ENCODE results near the gene CCDC81.
A peak's percentile ranks its signal among the peaks of the same experiment; 100 is the strongest.

The CCDC81 gene

DNA sequence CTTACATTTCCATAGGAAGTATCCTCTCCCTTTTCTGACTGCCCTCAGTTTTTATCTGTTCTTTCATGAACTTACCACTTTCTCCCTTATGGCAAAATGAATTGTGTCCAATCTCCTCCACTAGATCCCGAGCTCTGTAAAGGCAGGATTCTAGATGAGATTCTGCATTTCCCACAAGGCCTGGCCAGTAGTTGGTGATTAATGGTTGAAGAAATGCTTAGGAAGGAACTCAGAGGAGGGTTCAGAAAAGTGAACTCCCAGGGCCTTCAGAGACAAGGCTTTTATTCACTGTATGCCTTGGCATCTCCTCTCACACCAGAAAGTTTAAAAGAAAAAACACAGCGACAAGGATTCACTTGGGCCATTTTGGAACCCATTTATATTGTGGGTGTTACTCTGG, 66.2 kb downstream of the CCDC81 start:
- no peak for DNase-seq (ENCODE audit: low read depth in 3 of 3)

- DNase-seq (ENCODE audit: low read depth in 3 of 3) = no peak
Measured at GRCh38 chr11:86442420-86442819, 67.7 kb downstream of the CCDC81 start.

DNA sequence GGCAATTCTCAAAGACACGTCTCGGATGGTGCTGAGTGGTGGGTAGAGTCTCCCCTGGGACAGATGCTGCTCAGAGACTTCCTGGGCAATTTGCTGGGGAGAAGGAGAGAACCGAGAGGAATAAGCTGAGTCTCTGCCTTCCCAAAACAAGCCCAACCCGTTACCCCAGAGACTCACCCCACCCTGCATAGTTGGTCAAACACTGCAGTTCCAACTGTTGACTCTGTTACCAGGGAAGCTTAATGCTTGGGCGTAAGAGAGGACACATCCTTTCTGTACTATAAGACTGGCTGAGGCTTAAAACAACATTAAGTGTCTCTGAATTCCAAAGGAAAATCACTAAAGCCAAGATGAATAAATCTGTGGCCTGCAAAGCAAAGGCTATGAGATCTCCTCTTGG, 68.1 kb downstream of the CCDC81 start:
- no peak for DNase-seq (ENCODE audit: low read depth in 3 of 3)

DNA sequence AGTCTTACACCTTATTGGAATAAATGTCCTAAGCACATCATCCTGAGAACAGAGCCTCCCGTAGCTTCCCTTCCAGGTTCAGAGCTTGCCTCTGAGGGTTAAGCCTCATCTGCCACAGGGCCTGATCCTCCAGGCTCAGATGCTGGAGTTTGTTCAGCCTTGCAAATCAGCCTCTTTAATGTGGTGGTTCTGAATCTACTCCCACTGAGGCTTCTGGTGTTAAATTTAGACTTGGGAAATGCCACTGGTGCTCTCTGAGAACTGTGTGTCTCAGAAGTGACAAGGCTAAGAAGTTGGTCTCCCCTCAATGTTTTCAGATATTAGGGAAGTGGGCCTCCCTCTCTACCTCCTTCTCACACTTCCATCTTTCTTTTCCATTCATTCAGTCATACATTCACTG, 68.7 kb downstream of the CCDC81 start:
- DNase-seq (ENCODE audit: low read depth in 3 of 3) = no peak

- DNase-seq (ENCODE audit: low read depth in 3 of 3) = no peak
Measured at GRCh38 chr11:86444981-86445380, 70.3 kb downstream of the CCDC81 start.

- DNase-seq (ENCODE audit: low read depth in 3 of 3) = no peak
Measured at GRCh38 chr11:86446163-86446923, 71.7 kb downstream of the CCDC81 start.

DNA sequence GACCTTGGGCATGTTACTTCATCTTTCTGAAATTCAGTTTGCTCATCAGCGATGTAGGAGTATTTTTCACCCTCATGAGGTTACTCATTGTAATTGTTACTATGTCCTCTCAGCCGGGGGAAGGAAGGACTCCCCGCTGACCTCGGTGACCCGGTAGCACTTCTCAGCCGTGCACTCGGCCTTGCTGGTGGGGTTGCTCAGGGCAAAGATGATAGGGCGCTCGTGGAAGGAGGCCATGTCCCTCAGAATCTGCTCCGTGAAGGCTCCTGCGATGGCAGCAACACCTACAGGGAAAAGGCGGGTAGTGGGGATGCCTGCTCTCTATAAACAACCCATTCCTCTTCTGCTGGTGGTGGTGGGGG, 72.2 kb downstream of the CCDC81 start:
- no peak for DNase-seq (ENCODE audit: low read depth in 3 of 3)

GRCh38 chr11:86447763-86448480, 73.2 kb downstream of the CCDC81 start:
- no peak for DNase-seq (ENCODE audit: low read depth in 3 of 3)

DNA sequence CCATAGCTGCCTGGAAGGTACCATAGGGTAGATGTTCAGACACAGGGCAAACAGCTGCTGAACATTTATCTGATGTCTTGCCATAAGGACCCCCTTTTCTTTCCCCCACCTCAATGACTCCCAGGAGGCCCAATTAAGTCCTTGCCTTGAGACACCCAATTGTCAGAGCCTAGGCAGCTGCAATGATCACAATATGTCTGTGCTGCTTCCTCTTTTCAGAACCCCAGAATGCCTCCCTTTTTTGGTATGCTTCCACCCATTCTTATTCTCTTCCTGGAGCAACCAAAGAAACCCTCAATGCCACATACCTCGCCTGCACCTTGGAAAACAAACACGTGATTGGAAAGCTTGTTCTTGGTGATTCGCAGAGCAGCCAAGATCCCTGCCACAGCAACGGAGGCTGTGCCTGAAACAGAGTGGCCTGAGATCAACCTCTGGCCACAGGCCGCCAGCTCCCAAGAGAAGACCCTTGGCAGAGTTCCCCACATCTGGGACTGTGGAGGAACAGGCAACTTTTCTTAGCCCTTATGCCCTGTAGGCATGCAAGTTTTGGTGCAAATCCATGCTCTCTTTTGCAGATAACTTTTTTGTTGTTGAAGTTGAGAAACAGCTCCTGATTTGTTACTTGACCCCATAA, 75.4 kb downstream of the CCDC81 start:
- no peak for DNase-seq (ENCODE audit: low read depth in 3 of 3)

DNA sequence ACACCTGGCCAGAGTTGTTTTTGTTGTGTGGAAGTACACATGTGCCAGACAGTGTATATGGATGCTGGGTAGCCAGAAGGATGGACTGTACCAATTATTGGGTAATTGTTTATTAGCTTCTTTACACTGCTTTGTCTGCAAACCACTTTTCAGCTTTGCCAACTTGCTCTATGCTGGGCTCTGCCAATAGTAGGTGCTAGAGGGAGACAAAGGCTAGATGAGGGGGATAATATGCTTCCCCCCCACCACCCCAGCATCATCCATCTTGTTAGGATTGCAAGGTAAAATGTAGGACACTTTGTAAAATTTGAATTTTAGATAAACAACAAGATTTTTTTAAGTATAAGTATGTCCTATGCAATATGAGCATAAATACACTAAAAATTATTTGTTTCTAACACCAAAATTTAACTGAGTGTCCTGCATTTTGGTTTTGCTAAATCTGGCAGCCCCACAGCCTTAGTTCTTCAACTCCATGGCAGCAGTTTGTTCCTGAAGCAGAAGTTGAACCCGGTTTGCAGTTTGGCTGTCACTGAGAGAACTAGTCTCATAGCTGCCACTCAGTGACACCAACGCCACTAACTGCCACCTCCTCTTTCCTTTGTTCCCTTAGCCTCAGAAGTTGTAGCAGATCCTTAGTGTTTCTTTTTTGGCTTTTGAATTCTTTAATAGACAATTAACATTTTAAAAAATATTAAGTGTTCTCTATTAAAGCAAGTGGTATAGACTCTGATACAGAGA, 78.8 kb downstream of the CCDC81 start:
- no peak for DNase-seq (ENCODE audit: low read depth in 3 of 3)

GRCh38 chr11:86456075-86456939, 81.6 kb downstream of the CCDC81 start:
- peak; percentile 49 to 60 (median 52) for DNase-seq (ENCODE audit: low read depth in 3 of 3)

DNA sequence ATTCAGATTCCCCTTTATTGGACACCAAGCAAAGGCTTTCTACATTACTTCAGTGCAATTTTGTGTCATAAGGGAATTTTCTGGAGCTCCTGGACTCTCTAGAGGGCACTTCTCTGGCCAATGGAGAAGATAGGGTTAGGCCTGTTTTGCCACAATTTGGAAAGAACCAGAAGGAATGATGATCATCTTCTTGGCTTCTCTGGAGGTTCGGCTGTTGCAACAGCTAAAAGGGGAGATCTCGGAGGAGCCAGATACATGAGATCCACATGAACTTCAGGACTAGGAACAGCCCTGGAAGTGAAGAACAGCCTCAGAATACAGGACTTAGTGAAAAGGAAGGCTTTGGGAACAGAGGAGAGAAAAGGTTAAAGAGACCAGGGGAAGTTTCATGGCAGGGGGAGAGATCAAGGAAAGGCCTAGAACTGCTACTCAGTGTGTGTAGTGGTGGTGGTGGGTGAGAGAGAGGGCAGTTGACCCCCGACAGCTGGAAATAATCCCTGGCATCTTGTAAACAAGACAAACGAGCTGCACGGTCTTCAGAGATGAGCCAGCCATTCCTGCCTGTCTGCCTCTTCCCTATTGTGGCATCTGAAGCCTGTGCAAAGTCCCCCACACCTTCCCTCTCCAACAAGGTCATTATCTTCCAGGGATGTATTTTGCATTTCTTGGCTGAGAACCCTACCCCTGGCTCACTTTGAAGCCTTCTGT, 83.8 kb downstream of the CCDC81 start:
- no peak for DNase-seq (ENCODE audit: low read depth in 3 of 3)

GRCh38 chr11:86459002-86459385, 84.3 kb downstream of the CCDC81 start:
- DNase-seq (ENCODE audit: low read depth in 3 of 3) = no peak

DNA sequence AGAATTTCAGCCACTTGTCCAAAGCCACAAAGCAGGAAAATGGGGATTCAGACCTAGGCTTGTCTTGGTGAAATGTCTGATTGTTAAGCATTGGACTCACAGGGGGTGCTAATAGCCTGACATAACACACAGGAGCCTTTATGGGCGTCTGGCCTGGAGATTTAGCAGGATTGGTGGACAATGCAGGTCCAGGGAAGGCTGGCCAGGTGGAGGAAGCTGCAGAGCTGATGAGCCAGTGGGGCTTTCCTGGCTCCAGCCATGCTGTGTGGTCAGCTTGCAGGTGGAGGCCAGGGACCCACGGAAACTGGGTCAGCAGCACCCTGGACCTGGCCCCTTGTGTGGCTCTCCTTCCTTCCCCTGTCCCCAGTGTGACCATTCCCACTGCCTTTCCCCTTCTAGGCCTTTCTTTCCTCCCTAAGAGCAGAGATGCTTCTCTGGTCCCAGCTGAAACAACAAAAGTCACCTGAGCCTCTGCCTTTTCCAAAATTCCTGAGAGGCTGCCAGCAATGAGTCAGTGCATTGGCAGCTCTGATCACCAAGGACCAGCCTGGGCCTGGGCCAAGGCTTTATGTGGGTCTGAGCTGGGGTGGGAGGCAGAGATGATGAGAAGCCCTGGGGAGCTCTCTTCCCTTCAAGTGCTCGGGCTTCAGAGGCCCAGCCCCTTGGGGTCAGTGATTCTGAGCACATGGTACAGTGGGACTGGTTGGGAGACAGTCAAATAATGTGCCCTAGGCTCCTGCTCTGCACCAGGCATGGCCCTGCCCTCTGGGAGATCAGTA, 85.2 kb downstream of the CCDC81 start:
- DNase-seq (ENCODE audit: low read depth in 3 of 3) = no peak

GRCh38 chr11:86460461-86461385, 86.0 kb downstream of the CCDC81 start:
- no peak for DNase-seq (ENCODE audit: low read depth in 3 of 3)

GRCh38 chr11:86461892-86462291, 87.2 kb downstream of the CCDC81 start:
- no peak for DNase-seq (ENCODE audit: low read depth in 3 of 3)

GRCh38 chr11:86463120-86463519, 88.4 kb downstream of the CCDC81 start:
- no peak for DNase-seq (ENCODE audit: low read depth in 3 of 3)

GRCh38 chr11:86463955-86464354, 89.3 kb downstream of the CCDC81 start:
- DNase-seq (ENCODE audit: low read depth in 3 of 3) = no peak
